WERI-Rb-1 (cell line): Measurements from ENCODE around the gene ING1.
A peak's percentile ranks its signal among the peaks of the same experiment; 100 is the strongest.
"Not testable (repeated sequence)": the region's sequence is repeated elsewhere in the genome, so short reads cannot be mapped to it uniquely, and the experiment has no call there.

ENCODE experiments used
- DNase-seq: peaks from one replicate; pipeline ENCODE4 v3.0.0-alpha.2; 2020
- H3K27ac ChIP-seq: fragments of 250-450 bp; sonication (Bioruptor Pico); 2 replicates; pipeline ENCODE4 v1.5.1; 2020; ENCODE audit warnings: mild to moderate bottlenecking, moderate library complexity
- H3K27me3 ChIP-seq: fragments of 250-450 bp; sonication (Bioruptor Pico); 2 replicates; pipeline ENCODE4 v1.5.1; 2021; ENCODE audit warnings: mild to moderate bottlenecking, low read depth, moderate library complexity; ENCODE audit not compliant: insufficient read depth, severe bottlenecking
- H3K36me3 ChIP-seq: fragments of 250-450 bp; sonication (Bioruptor Pico); 2 replicates; pipeline ENCODE4 v1.5.1; 2020; ENCODE audit warnings: mild to moderate bottlenecking, moderate library complexity
- H3K4me3 ChIP-seq: 2 replicates; pipeline ENCODE4 v1.5.1; 2011; ENCODE audit warnings: low read depth, mild to moderate bottlenecking, control low read depth, low read length
- H3K9me3 ChIP-seq: fragments of 250-450 bp; sonication (Bioruptor Pico); 2 replicates; pipeline ENCODE4 v1.5.1; 2021; ENCODE audit warnings: mild to moderate bottlenecking, moderate library complexity; ENCODE audit not compliant: severe bottlenecking
- CTCF ChIP-seq: IDR thresholded peaks from 2 replicates; pipeline ENCODE4 v1.5.1; 2011; ENCODE audit warnings: low read depth, mild to moderate bottlenecking, control low read depth, inconsistent platforms, low read length

Gene ING1

DNA sequence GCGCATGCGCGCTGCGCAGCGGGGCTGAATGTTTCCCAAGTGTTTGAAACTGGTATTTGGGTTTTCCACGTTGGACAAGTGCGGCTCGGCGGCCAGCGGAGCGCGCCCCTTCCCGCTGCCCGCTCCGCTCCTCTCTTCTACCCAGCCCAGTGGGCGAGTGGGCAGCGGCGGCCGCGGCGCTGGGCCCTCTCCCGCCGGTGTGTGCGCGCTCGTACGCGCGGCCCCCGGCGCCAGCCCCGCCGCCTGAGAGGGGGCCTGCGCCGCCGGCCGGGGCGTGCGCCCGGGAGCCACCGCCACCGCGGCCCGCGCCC is at the start of gene ING1:
Gene ING1, plus strand, starts transcription at position 59 of the 311 bp plus-strand sequence. CDS start 450 bp downstream, outside the sequence.
- no peak for TF ChIP-seq CTCF
- DNase-seq = peak; percentile 94
- peaks cover 5% of the 10 kb centered on the region for H3K36me3 ChIP-seq

GRCh38 chr13:110664041-110664440 is 49.5 kb upstream of the ING1 start:
- Histone ChIP-seq H3K36me3 (peaks cover 95% of the 10 kb centered on the region), H3K9me3 (peaks cover 3% of the 10 kb centered on the region), H3K4me3 (no peak overlapping the region), H3K27ac (no peak overlapping the region), H3K27me3 (no peaks in the 10 kb centered on the region)
- no peak for DNase-seq
- no peak for TF ChIP-seq CTCF

More for the DNA sequence above, at the start of gene ING1:
- no peaks in the 10 kb centered on the region for H3K27me3 ChIP-seq
- peak within 1 kb of the TSS; percentile 77 for H3K4me3 ChIP-seq
- H3K27ac ChIP-seq = peak within 1 kb of the TSS; percentile 100
- H3K9me3 ChIP-seq = no peaks in the 10 kb centered on the region

GRCh38 chr13:110664673-110665072 is 48.8 kb upstream of the ING1 start:
- Histone ChIP-seq H3K27me3 (no peaks in the 10 kb centered on the region), H3K9me3 (peaks cover 5% of the 10 kb centered on the region), H3K4me3 (no peak overlapping the region), H3K36me3 (peaks cover 96% of the 10 kb centered on the region), H3K27ac (no peak overlapping the region)
- no peak for DNase-seq
- TF ChIP-seq CTCF = no peak

GRCh38 chr13:110665491-110666254 is 47.8 kb upstream of the ING1 start:
- no peak for DNase-seq

GRCh38 chr13:110666255-110666533 is 47.3 kb upstream of the ING1 start:
- Histone ChIP-seq H3K27me3 (no peaks in the 10 kb centered on the region), H3K4me3 (no peak overlapping the region), H3K27ac (no peak overlapping the region), H3K36me3 (peaks cover 92% of the 10 kb centered on the region), H3K9me3 (peaks cover 12% of the 10 kb centered on the region)
- DNase-seq = no peak
- TF ChIP-seq CTCF = no peak

More at GRCh38 chr13:110665491-110666254, 47.8 kb upstream of the ING1 start:
- no peak overlapping the region for H3K27ac ChIP-seq
- no peak for TF ChIP-seq CTCF
- H3K4me3 ChIP-seq = no peak overlapping the region
- H3K9me3 ChIP-seq = peaks cover 12% of the 10 kb centered on the region
- H3K36me3 ChIP-seq = peaks cover 97% of the 10 kb centered on the region
- H3K27me3 ChIP-seq = no peaks in the 10 kb centered on the region

DNA sequence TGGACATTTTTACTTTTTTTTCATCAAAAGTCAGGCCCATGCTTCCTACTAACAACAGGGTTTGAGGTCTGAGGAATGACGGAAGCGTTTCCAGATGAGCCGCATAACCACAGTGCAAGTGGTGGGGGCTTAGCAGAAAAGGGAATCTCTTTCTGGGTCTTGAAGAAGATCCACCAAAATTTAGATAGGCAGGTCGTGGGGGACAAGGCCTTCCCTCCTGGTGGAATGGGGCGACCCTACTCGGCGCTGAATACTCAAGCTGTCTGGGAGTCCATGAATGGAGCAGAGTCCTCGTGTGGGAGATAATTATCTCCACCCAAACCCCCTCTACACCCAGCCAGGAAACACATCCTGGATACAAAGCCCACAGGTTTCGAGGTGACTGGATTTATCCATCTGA is 44.5 kb upstream of the ING1 start:
- Histone ChIP-seq H3K9me3 (peaks cover 8% of the 10 kb centered on the region), H3K4me3 (no peak overlapping the region), H3K27me3 (no peaks in the 10 kb centered on the region), H3K27ac (no peak overlapping the region), H3K36me3 (peaks cover 64% of the 10 kb centered on the region)
- TF ChIP-seq CTCF = no peak
- DNase-seq = no peak

GRCh38 chr13:110669814-110670213 is 43.7 kb upstream of the ING1 start:
- peaks cover 61% of the 10 kb centered on the region for H3K36me3 ChIP-seq
- H3K27ac ChIP-seq = not testable (repeated sequence)

More at GRCh38 chr13:110669814-110670213, 43.7 kb upstream of the ING1 start:
- not testable (repeated sequence) for H3K4me3 ChIP-seq, DNase-seq, H3K27me3 ChIP-seq, H3K9me3 ChIP-seq
